Measurements from ENCODE around the gene ATF7IP2. TPM values are rescaled to one million over a fixed set of nuclear protein-coding genes. Genes with fewer than 3 reads are reported as not detected.
"Not testable (repeated sequence)": the region's sequence is repeated elsewhere in the genome, so short reads cannot be mapped to it uniquely, and the experiment has no call there.

The ATF7IP2 gene
- total RNA-seq = 10 to 100 TPM; 49.1 to 97.1 (median 56.7) TPM
- total RNA-seq (2013) = 103 TPM
- 17.4 to 74.3 (median 50.5) reads per million in 29 experiments for total RNA-seq

GRCh38 chr16:10385725-10386516 lies at the start of gene ATF7IP2:
ATF7IP2 (plus strand) TSS chr16:10386061; CDS start chr16:10430621, 44,560 bp downstream.
- WGBS (ENCODE audit: insufficient coverage) = 3% methylated on average over 51 of the region's 66 CpGs
- peaks cover 18% of the 10 kb centered on the region for H3K36me3 Mint-ChIP-seq

GRCh38 chr16:10338426-10338825 lies 47.4 kb upstream of the ATF7IP2 start:
- no peak overlapping the region for H3K4me3 Mint-ChIP-seq
- Histone ChIP-seq H3K27me3 (replicated peaks in 1 of 2; ENCODE audit: control insufficient read depth in 2 of 2, extremely low read depth in 1 of 2, insufficient read depth in 2 of 2, low read length in 1 of 2) (no peaks in the 10 kb centered on the region), H3K4me1 (ENCODE audit: control insufficient read depth in 1 of 2, extremely low read depth in 1 of 2, insufficient read depth in 2 of 2, low read length in 2 of 2) (peaks cover 6 to 13% of the 10 kb centered on the region in 2 experiments), H3K4me3 (ENCODE audit: control insufficient read depth in 1 of 2, extremely low read depth in 1 of 2, low read length in 1 of 2) (no peak overlapping the region), H3K27ac (ENCODE audit: low read length) (no peak overlapping the region), H3K9me3 (no peaks in the 10 kb centered on the region), H3K36me3 (ENCODE audit: control insufficient read depth in 2 of 2, extremely low read depth in 1 of 2, insufficient read depth in 1 of 2, low read length in 1 of 2) (no peaks in the 10 kb centered on the region)
- peaks cover 13 to 26% (median 23%) of the 10 kb centered on the region in 3 donors for H3K9me3 Mint-ChIP-seq
- ChIA-PET CTCF (interaction anchor here (0.6 to 0.7 kb wide), 3 partner anchors 23 to 395 kb away, joined by 3 read pairs; no protein-coding TSS in a partner anchor), POLR2A (interaction anchor here in 1 of 2 donors (0.6 kb wide), 1 partner anchor 1247 kb away, joined by 4 read pairs; no protein-coding TSS in a partner anchor)
- ATAC-seq (replicated peaks in 1 of 4) (no peak), DNase-seq (no peak)
- no peak overlapping the region for H3K27ac Mint-ChIP-seq
- 83% methylated on average over 2 of the region's 2 CpGs for WGBS (ENCODE audit: insufficient coverage)
- H3K27me3 Mint-ChIP-seq = no peaks in the 10 kb centered on the region
- peaks cover 15 to 22% (median 21%) of the 10 kb centered on the region in 3 donors for H3K4me1 Mint-ChIP-seq
- H3K36me3 Mint-ChIP-seq = peaks cover 11% of the 10 kb centered on the region

More at GRCh38 chr16:10385725-10386516, at the start of gene ATF7IP2:
- H3K27ac ChIP-seq (ENCODE audit: low read length) = peak within 1 kb of the TSS; percentile 47
- H3K36me3 ChIP-seq (ENCODE audit: control insufficient read depth in 2 of 2, extremely low read depth in 1 of 2, insufficient read depth in 1 of 2, low read length in 1 of 2) = peaks cover 0 to 5% of the 10 kb centered on the region in 2 donors
- peak within 1 kb of the TSS; percentile 94 to 96 (median 94) for H3K4me3 Mint-ChIP-seq
- ATAC-seq (replicated peaks in 1 of 4) (peak; percentile 93 to 98 (median 96)), DNase-seq (peak; percentile 73 to 89 (median 82))
- peaks cover 46 to 61% (median 47%) of the 10 kb centered on the region in 3 donors for H3K4me1 Mint-ChIP-seq
- H3K9me3 ChIP-seq = no peaks in the 10 kb centered on the region
- H3K27me3 ChIP-seq (replicated peaks in 1 of 2; ENCODE audit: control insufficient read depth in 2 of 2, extremely low read depth in 1 of 2, insufficient read depth in 2 of 2, low read length in 1 of 2) = no peaks in the 10 kb centered on the region
- ChIA-PET CTCF (interaction anchor here in 1 of 2 donors (0.8 to 1.3 kb wide), 3 partner anchors 23 to 71 kb away, joined by 3 to 5 read pairs (median 5); no protein-coding TSS in a partner anchor), POLR2A (interaction anchor here in 1 of 2 donors (0.6 kb wide), 1 partner anchor 72 kb away, joined by 6 read pairs; no protein-coding TSS in a partner anchor)
- H3K27ac Mint-ChIP-seq = peak within 1 kb of the TSS; percentile 92 to 96
- H3K4me1 ChIP-seq (ENCODE audit: control insufficient read depth in 1 of 2, extremely low read depth in 1 of 2, insufficient read depth in 2 of 2, low read length in 2 of 2) = peaks cover 17 to 27% of the 10 kb centered on the region in 2 experiments
- no peaks in the 10 kb centered on the region for H3K9me3 Mint-ChIP-seq
- peak within 1 kb of the TSS; percentile 76 to 94 for H3K4me3 ChIP-seq (ENCODE audit: control insufficient read depth in 1 of 2, extremely low read depth in 1 of 2, low read length in 1 of 2)
- no peaks in the 10 kb centered on the region for H3K27me3 Mint-ChIP-seq

GRCh38 chr16:10339777-10340732 lies 45.8 kb upstream of the ATF7IP2 start:
- POLR2A ChIA-PET = no interaction called here
- peak overlapping the region in 1 of 2 donors; percentile 39 for H3K27ac Mint-ChIP-seq
- no peak overlapping the region for H3K4me3 Mint-ChIP-seq
- H3K9me3 Mint-ChIP-seq = peaks cover 13 to 30% (median 27%) of the 10 kb centered on the region in 3 donors
- peaks cover 0 to 6% (median 5%) of the 10 kb centered on the region in 3 donors for H3K4me1 Mint-ChIP-seq
- no peak overlapping the region for H3K27ac ChIP-seq (ENCODE audit: low read length)
- no peak for ATAC-seq (replicated peaks in 1 of 4)
- 95% methylated on average over 7 of the region's 8 CpGs for WGBS (ENCODE audit: insufficient coverage)
- no peaks in the 10 kb centered on the region for H3K27me3 Mint-ChIP-seq
- no peaks in the 10 kb centered on the region for H3K4me1 ChIP-seq (ENCODE audit: control insufficient read depth in 1 of 2, extremely low read depth in 1 of 2, insufficient read depth in 2 of 2, low read length in 2 of 2)
- DNase-seq = no peak
- H3K36me3 Mint-ChIP-seq = peaks cover 11% of the 10 kb centered on the region
- H3K9me3 ChIP-seq = no peaks in the 10 kb centered on the region
- H3K4me3 ChIP-seq (ENCODE audit: control insufficient read depth in 1 of 2, extremely low read depth in 1 of 2, low read length in 1 of 2) = no peak overlapping the region
- no peaks in the 10 kb centered on the region for H3K36me3 ChIP-seq (ENCODE audit: control insufficient read depth in 2 of 2, extremely low read depth in 1 of 2, insufficient read depth in 1 of 2, low read length in 1 of 2)
- CTCF ChIA-PET = interaction anchor here in 1 of 2 donors (0.7 kb wide), 1 partner anchor 41 kb away, joined by 6 read pairs; no protein-coding TSS in a partner anchor
- no peaks in the 10 kb centered on the region for H3K27me3 ChIP-seq (replicated peaks in 1 of 2; ENCODE audit: control insufficient read depth in 2 of 2, extremely low read depth in 1 of 2, insufficient read depth in 2 of 2, low read length in 1 of 2)

- DNase-seq (no peak), ATAC-seq (replicated peaks in 1 of 4) (no peak)
- H3K4me3 ChIP-seq (ENCODE audit: control insufficient read depth in 1 of 2, extremely low read depth in 1 of 2, low read length in 1 of 2) = no peak overlapping the region
- H3K4me1 Mint-ChIP-seq = peaks cover 0 to 2% (median 2%) of the 10 kb centered on the region in 3 donors
- peaks cover 11% of the 10 kb centered on the region for H3K36me3 Mint-ChIP-seq
- H3K27me3 Mint-ChIP-seq = no peaks in the 10 kb centered on the region
- peaks cover 17 to 43% (median 36%) of the 10 kb centered on the region in 3 donors for H3K9me3 Mint-ChIP-seq
- H3K27ac Mint-ChIP-seq = no peak overlapping the region
- H3K36me3 ChIP-seq (ENCODE audit: control insufficient read depth in 2 of 2, extremely low read depth in 1 of 2, insufficient read depth in 1 of 2, low read length in 1 of 2) = no peaks in the 10 kb centered on the region
- CTCF ChIA-PET = interaction anchor here in 1 of 2 donors (0.6 kb wide), 1 partner anchor 87 kb away, joined by 3 read pairs; no protein-coding TSS in a partner anchor
- H3K27ac ChIP-seq (ENCODE audit: low read length) = no peak overlapping the region
- WGBS (ENCODE audit: insufficient coverage) = 93% methylated on average over 8 of the region's 9 CpGs
- H3K27me3 ChIP-seq (replicated peaks in 1 of 2; ENCODE audit: control insufficient read depth in 2 of 2, extremely low read depth in 1 of 2, insufficient read depth in 2 of 2, low read length in 1 of 2) = no peaks in the 10 kb centered on the region
- POLR2A ChIA-PET = no interaction called here
- no peaks in the 10 kb centered on the region for H3K4me1 ChIP-seq (ENCODE audit: control insufficient read depth in 1 of 2, extremely low read depth in 1 of 2, insufficient read depth in 2 of 2, low read length in 2 of 2)
- no peak overlapping the region for H3K4me3 Mint-ChIP-seq
- H3K9me3 ChIP-seq = no peaks in the 10 kb centered on the region
These were observed 42.6 kb upstream of the ATF7IP2 start for GRCh38 chr16:10343124-10343760.

GRCh38 chr16:10344699-10345098 lies 41.2 kb upstream of the ATF7IP2 start:
- H3K9me3 ChIP-seq; H3K27me3 Mint-ChIP-seq; ATAC-seq (replicated peaks in 1 of 4); H3K4me1 ChIP-seq (ENCODE audit: control insufficient read depth in 1 of 2, extremely low read depth in 1 of 2, insufficient read depth in 2 of 2, low read length in 2 of 2); CTCF ChIA-PET; H3K27ac ChIP-seq (ENCODE audit: low read length); H3K27ac Mint-ChIP-seq; H3K4me3 Mint-ChIP-seq; H3K36me3 Mint-ChIP-seq; H3K4me1 Mint-ChIP-seq; H3K36me3 ChIP-seq (ENCODE audit: control insufficient read depth in 2 of 2, extremely low read depth in 1 of 2, insufficient read depth in 1 of 2, low read length in 1 of 2); H3K27me3 ChIP-seq (replicated peaks in 1 of 2; ENCODE audit: control insufficient read depth in 2 of 2, extremely low read depth in 1 of 2, insufficient read depth in 2 of 2, low read length in 1 of 2); DNase-seq; POLR2A ChIA-PET; H3K4me3 ChIP-seq (ENCODE audit: control insufficient read depth in 1 of 2, extremely low read depth in 1 of 2, low read length in 1 of 2): not testable (repeated sequence)
- WGBS (ENCODE audit: insufficient coverage) = no CpG with 5 or more reads among the region's 1 CpG
- H3K9me3 Mint-ChIP-seq = peaks cover 11 to 39% (median 30%) of the 10 kb centered on the region in 3 donors

Data from T-cell (primary cell).